GM23338 (cell line): ENCODE measurements around the gene PRUNE1. TPM values are rescaled to one million over a fixed set of nuclear protein-coding genes. Genes with fewer than 3 reads are reported as not detected.

ENCODE experiments used
- CREB1 ChIP-seq: fragments of 250-450 bp; sonication (Bioruptor Pico); IDR thresholded peaks from 2 replicates; pipeline ENCODE4 v1.5.0; 2020; ENCODE audit warnings: low read depth, mild to moderate bottlenecking, moderate library complexity
- CTCF ChIP-seq, 2 experiments: fragments of 200-600 bp in 1 of 2; sonication (generic) in 1 of 2; conservative IDR thresholded peaks; 2 replicates each; pipeline versions ENCODE4 v1.5.1 to v1.6.1; 2016 to 2017; ENCODE audit warnings: antibody characterized with exemption in 2 of 2, low read depth in 2 of 2, mild to moderate bottlenecking in 2 of 2, moderate library complexity in 1 of 2
- ETS1 ChIP-seq: IDR thresholded peaks from 2 replicates; pipeline ENCODE4 v1.6.1; 2016; ENCODE audit warnings: antibody characterized with exemption
- NANOG ChIP-seq: IDR thresholded peaks from 2 replicates; pipeline ENCODE4 v1.6.1; 2016; ENCODE audit warnings: antibody characterized with exemption, borderline replicate concordance
- ZNF114 ChIP-seq: fragments of 250-450 bp; sonication (Bioruptor Pico); IDR thresholded peaks from 2 replicates; pipeline ENCODE4 v1.5.0; 2020; ENCODE audit warnings: mild to moderate bottlenecking, moderate library complexity
- ZNF331 ChIP-seq: fragments of 250-450 bp; sonication (Bioruptor Pico); IDR thresholded peaks from 2 replicates; pipeline ENCODE4 v1.5.0; 2020; ENCODE audit warnings: low read depth, mild to moderate bottlenecking, moderate library complexity
- ZNF462 ChIP-seq: fragments of 250-450 bp; sonication (Bioruptor Pico); IDR thresholded peaks from 2 replicates; pipeline ENCODE4 v1.5.0; 2020; ENCODE audit warnings: mild to moderate bottlenecking, moderate library complexity
- polyA plus RNA-seq: library from polyadenylated mRNA; unstranded; fragments of >200 nt; fragmentation: Nextera tagmentation; extraction: Ambion mirVana; gene quantifications from 2 replicates; pipeline ENCODE4 v1.2.1, GENCODE V29; 2016
- total RNA-seq: library from RNA; depleted of rRNA; stranded (reverse); fragments of >200 nt; shearing (Covaris generic); gene quantifications from 2 replicates; pipeline ENCODE4 v1.2.3, GENCODE V29; 2014

The PRUNE1 gene
- total and polyA plus RNA-seq, 2 experiments from 2014 or later: 14.7 to 33.2 TPM

GRCh38 chr1:151067185-151067584 is 58.9 kb downstream of the PRUNE1 start (continued):
- TF ChIP-seq ZNF462 (CRISPR knock-in tag) (no peak), CREB1 (CRISPR knock-in tag) (no peak), CTCF (conservative IDR thresholded peaks at IDR 0.05; ENCODE audit: low read depth in 2 of 2) (no peak), NANOG (no peak), ZNF331 (CRISPR knock-in tag) (no peak), ETS1 (no peak), ZNF114 (CRISPR knock-in tag) (no peak)
